Upper lobe of left lung (tissue), 6 donors: ENCODE measurements around the gene GJB4. TPM values are rescaled to one million over a fixed set of nuclear protein-coding genes. Genes with fewer than 3 reads are reported as not detected.
"Not testable (repeated sequence)": the region's sequence is repeated elsewhere in the genome, so short reads cannot be mapped to it uniquely, and the experiment has no call there.

Source experiments
- ATAC-seq, 2 donors: fragments of 200-7000 bp; cut with Tn5 transposase; one replicate each; pipeline ENCODE4 v1.9.1; 2022; ENCODE audit warnings: mild to moderate bottlenecking in 2 of 2, moderate library complexity in 2 of 2; ENCODE audit not compliant: low FRiP score in 2 of 2
- DNase-seq, 2 donors: peaks; one replicate each; pipeline ENCODE4 v3.0.0-alpha.2; 2019 to 2020
- H3K27ac ChIP-seq, 4 donors: fragments of 200-600 bp; sonication (generic); one replicate each; pipeline ENCODE4 v1.5.1; 2016 to 2019
- H3K27me3 ChIP-seq, 4 donors: fragments of 200-600 bp; sonication (generic); one replicate each; pipeline ENCODE4 v1.5.1; 2017 to 2019
- H3K36me3 ChIP-seq, 4 donors: fragments of 200-600 bp; sonication (generic); one replicate each; pipeline ENCODE4 v1.5.1; 2016 to 2019
- H3K4me1 ChIP-seq, 4 donors: fragments of 200-600 bp; sonication (generic); one replicate each; pipeline ENCODE4 v1.5.1; 2018 to 2019
- H3K4me3 ChIP-seq, 4 donors: fragments of 200-600 bp; sonication (generic); one replicate each; pipeline ENCODE4 v1.5.1; 2017 to 2019; ENCODE audit warnings: mild to moderate bottlenecking in 2 of 4, moderate library complexity in 1 of 4
- H3K9me3 ChIP-seq, 4 donors: fragments of 200-600 bp; sonication (generic); one replicate each; pipeline ENCODE4 v1.5.1; 2018 to 2019
- CTCF ChIP-seq, 6 experiments: fragments of 450-650 bp in 4 of 6; fragments of 200-600 bp in 2 of 6; sonication (generic) in 2 of 6; IDR thresholded peaks; one replicate each; pipeline ENCODE4 v1.5.1; 2016 to 2019; ENCODE audit warnings: antibody characterized with exemption in 6 of 6
- EP300 ChIP-seq, 4 donors: sonication (generic); formaldehyde crosslinking; IDR thresholded peaks; one replicate each; pipeline ENCODE4 v1.5.1; 2017; ENCODE audit warnings: antibody characterized with exemption in 4 of 4, control low read depth in 2 of 4
- POLR2A ChIP-seq, 4 donors: fragments of 450-650 bp; IDR thresholded peaks; one replicate each; pipeline ENCODE4 v1.5.1; 2016 to 2017; ENCODE audit warnings: antibody characterized with exemption in 4 of 4, mild to moderate bottlenecking in 2 of 4
- POLR2AphosphoS5 ChIP-seq, 2 donors: sonication (generic); formaldehyde crosslinking; IDR thresholded peaks; one replicate each; pipeline ENCODE4 v1.5.1; 2017; ENCODE audit warnings: antibody characterized with exemption in 2 of 2
- WGBS, 2 donors: methylation state at CpG; one replicate each; pipeline ENCODE4 v1.1.5; 2017 to 2018; 5-methylcytosine and 5-hydroxymethylcytosine counted together
- total RNA-seq, 6 donors: library from RNA; depleted of rRNA in 4 of 6; stranded (reverse); fragments of >200 nt in 4 of 6; gene quantifications; one replicate each; pipeline versions ENCODE4 v1.1.0 to v1.2.1, GENCODE V29; 2016 to 2021
- donor health status: DM: no; HTN: no; CAD: no; lungs with moderate emphysema.
- donor health status: DM: no; HTN: yes; CAD: no; lungs with severe emphysema.

GJB4 gene
- total RNA-seq, 6 donors from 2014 or later: not detected

DNA sequence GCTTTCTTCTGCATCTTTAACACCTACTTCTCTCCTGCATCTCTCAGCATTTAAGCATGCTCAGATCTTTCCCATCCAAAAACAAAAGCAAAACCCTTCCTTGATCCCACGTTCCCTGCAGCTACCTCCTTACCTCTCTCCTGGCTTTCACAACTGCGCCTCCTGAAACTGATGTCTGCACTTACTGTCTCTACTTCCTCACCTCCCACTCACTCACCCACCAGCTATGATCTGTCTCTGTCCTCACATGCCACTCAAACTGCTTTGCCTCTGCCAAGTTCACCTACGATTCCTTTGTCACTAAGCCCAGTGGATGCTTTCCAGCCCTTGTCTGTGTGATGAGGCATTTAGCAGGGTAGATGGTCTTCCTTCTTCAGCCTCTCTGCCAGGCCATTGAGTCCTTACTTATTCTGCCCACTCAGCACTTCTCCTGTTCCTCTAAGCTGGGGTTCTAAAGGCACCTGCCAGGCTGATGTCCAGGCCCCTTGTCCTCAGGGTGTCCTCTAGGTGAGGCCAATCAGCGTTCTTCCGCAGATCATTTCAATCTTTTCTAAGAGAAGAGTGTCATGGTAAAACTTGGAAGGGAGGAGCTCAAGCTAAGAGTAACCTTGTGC lies 11.5 kb downstream of the GJB4 start:
- ATAC-seq: no peak
- no peak for TF ChIP-seq EP300 (IDR thresholded peaks at IDR 0.05)
- TF ChIP-seq POLR2AphosphoS5 (IDR thresholded peaks at IDR 0.05): no peak
- no peak for TF ChIP-seq POLR2A (IDR thresholded peaks at IDR 0.05)
- TF ChIP-seq CTCF (IDR thresholded peaks at IDR 0.05): no peak
- Histone ChIP-seq H3K27me3 (no peaks in the 10 kb centered on the region), H3K27ac (no peak overlapping the region), H3K4me1 (no peaks in the 10 kb centered on the region), H3K36me3 (no peaks in the 10 kb centered on the region), H3K4me3 (no peak overlapping the region), H3K9me3 (no peaks in the 10 kb centered on the region)
- 86 to 91% methylated on average over 5 of the region's 5 CpGs for WGBS, 2 donors
- no peak for DNase-seq

DNA sequence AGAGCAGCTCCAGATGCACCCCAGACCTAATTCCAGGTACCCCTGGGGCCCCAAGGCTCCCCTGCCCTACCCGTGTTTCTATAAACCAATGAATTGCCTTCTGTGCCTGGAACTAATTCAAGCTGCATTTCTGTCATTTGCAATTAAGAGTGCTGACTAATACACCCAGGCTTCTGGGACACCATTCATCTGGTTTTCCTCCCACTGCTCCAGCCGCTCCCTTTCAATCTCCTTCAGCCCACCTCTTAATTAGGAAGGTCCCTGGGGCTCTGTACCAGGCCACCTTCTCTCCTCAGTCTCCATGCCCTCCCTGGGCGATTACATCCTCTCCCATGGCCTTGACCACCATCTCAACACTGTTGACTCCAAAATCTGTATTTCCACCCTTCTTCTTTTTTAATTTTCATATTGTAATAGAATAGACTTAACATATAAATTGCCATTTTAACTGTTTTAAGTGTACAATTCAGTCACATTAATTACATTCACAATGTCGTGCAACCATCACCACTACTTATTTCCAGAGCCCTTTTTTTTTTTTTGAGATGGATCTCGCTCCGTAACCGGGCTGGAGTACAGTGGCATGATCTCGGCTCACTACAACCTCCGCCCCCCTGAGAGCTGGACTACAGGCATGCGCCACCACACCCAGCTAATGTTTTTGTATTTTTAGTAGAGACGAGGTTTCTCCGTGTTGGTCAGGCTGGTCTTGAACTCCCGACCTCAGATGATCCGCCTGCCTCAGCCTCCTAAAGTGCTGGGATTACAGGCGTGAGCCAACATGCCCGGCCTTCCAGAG lies 12.2 kb downstream of the GJB4 start:
- Histone ChIP-seq H3K4me3 (no peak overlapping the region), H3K27me3 (no peaks in the 10 kb centered on the region), H3K36me3 (no peaks in the 10 kb centered on the region), H3K27ac (no peak overlapping the region), H3K9me3 (no peaks in the 10 kb centered on the region), H3K4me1 (no peaks in the 10 kb centered on the region)
- ATAC-seq (no peak), DNase-seq (no peak)
- no peak for TF ChIP-seq POLR2AphosphoS5 (IDR thresholded peaks at IDR 0.05)
- no peak for TF ChIP-seq EP300 (IDR thresholded peaks at IDR 0.05)
- no peak for TF ChIP-seq POLR2A (IDR thresholded peaks at IDR 0.05)
- no peak for TF ChIP-seq CTCF (IDR thresholded peaks at IDR 0.05)
- WGBS, 2 donors: 84 to 88% methylated on average over 16 of the region's 16 CpGs

DNA sequence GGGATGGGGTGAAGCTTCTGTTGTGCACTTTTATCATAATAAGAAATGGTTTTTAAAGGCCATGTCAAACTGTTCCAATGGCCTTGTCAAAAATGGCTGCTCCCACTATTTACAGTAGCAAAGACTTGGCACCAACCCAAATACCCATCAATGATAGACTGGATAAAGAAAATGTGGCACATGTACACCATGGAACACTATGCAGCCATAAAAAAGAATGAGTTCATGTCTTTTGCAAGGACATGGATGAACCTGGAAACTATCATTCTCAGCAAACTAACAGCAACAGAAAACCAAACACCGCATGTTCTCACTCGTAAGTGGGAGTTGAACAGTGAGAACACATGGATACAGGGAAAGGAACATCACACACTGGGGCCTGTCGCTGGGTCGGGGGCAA lies 13.6 kb downstream of the GJB4 start:
- WGBS, 2 donors: 86 to 96% methylated on average over 4 of the region's 4 CpGs
- not testable (repeated sequence) for DNase-seq, H3K27me3 ChIP-seq, H3K4me1 ChIP-seq, H3K4me3 ChIP-seq, H3K36me3 ChIP-seq, H3K27ac ChIP-seq, ATAC-seq, H3K9me3 ChIP-seq

DNA sequence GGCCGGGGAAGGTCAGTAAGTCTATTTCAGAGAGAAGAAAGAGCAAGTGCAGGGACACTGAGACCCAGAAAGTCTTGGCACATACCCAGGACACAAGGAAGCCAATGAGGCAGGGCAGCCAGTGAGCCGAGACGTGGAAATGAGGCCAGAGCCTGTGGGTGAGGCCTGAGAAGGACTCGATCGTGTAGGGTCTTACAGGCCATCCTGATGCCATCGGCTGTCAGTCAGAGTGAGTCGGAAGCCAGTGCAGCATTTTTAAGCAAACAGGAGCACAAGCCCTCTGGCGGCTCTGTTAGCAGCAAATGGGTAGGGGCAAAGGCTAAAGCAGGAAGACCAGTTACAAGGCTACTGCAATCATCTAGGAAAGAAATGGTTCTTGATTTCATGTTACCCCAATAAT lies 15.4 kb downstream of the GJB4 start:
- DNase-seq (no peak), ATAC-seq (no peak)
- TF ChIP-seq CTCF (IDR thresholded peaks at IDR 0.05) (no peak), EP300 (IDR thresholded peaks at IDR 0.05) (no peak), POLR2A (IDR thresholded peaks at IDR 0.05) (no peak), POLR2AphosphoS5 (IDR thresholded peaks at IDR 0.05) (no peak)
- 60 to 69% methylated on average over 8 of the region's 8 CpGs for WGBS, 2 donors
- H3K4me1 ChIP-seq: no peaks in the 10 kb centered on the region
- H3K36me3 ChIP-seq: no peaks in the 10 kb centered on the region
- no peak overlapping the region for H3K27ac ChIP-seq
- H3K4me3 ChIP-seq: no peak overlapping the region
- H3K9me3 ChIP-seq: no peaks in the 10 kb centered on the region
- H3K27me3 ChIP-seq: no peaks in the 10 kb centered on the region

GRCh38 chr1:34776911-34777310 lies 17.4 kb downstream of the GJB4 start:
- TF ChIP-seq POLR2A (IDR thresholded peaks at IDR 0.05): no peak
- no peak for TF ChIP-seq CTCF (IDR thresholded peaks at IDR 0.05)
- peaks cover 0 to 10% (median 5%) of the 10 kb centered on the region in 4 donors for H3K27me3 ChIP-seq
- H3K9me3 ChIP-seq: no peaks in the 10 kb centered on the region
- peaks cover 11 to 13% (median 12%) of the 10 kb centered on the region in 4 donors for H3K4me1 ChIP-seq
- ATAC-seq: no peak
- H3K4me3 ChIP-seq: no peak overlapping the region
- no peak overlapping the region for H3K27ac ChIP-seq
- H3K36me3 ChIP-seq: no peaks in the 10 kb centered on the region
- 58 to 60% methylated on average over 2 to 3 of the region's 3 CpGs for WGBS, 2 donors
- no peak for DNase-seq
